ENCODE data around the gene ENPP4.

DNA sequence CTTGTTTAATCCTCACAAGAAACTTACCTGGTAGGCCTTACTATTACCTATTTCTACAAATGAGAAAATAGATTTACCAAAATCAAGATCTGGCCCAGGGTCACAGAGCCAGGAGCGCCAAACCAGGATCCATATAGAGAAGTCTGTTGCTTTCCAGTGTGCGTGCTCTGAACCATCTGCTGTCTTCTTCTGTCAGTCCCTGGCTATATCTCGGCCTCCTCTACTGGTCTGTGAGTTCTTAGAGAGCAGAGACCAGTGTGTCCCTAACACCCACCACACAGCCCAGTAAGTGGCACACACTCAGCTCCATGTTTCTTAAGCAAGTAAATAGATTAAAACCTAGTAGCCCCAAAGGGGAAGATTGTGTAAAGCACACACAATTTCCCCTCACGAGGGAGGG is 59.9 kb downstream of the ENPP4 start:
- TF ChIP-seq, protein P1, sequence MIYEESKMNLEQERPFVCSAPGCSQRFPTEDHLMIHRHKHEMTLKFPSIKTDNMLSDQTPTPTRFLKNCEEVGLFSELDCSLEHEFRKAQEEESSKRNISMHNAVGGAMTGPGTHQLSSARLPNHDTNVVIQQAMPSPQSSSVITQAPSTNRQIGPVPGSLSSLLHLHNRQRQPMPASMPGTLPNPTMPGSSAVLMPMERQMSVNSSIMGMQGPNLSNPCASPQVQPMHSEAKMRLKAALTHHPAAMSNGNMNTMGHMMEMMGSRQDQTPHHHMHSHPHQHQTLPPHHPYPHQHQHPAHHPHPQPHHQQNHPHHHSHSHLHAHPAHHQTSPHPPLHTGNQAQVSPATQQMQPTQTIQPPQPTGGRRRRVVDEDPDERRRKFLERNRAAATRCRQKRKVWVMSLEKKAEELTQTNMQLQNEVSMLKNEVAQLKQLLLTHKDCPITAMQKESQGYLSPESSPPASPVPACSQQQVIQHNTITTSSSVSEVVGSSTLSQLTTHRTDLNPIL (CRISPR knock-in tag; IDR thresholded peaks at IDR 0.05; ENCODE audit: low read depth), result no peak
- TF ChIP-seq ZFP3 (CRISPR knock-in tag; IDR thresholded peaks at IDR 0.05) (no peak), ESRRG (CRISPR knock-in tag; IDR thresholded peaks at IDR 0.05) (no peak), BACH2 (CRISPR knock-in tag; IDR thresholded peaks at IDR 0.05; ENCODE audit: borderline replicate concordance) (no peak), ARNTL (CRISPR knock-in tag; IDR thresholded peaks at IDR 0.05; ENCODE audit: borderline replicate concordance, low read depth) (no peak), TCF4 (CRISPR knock-in tag; IDR thresholded peaks at IDR 0.05; ENCODE audit: borderline replicate concordance) (no peak), TOX (CRISPR knock-in tag; IDR thresholded peaks at IDR 0.05; ENCODE audit: borderline replicate concordance) (no peak)
- TF ChIP-seq, protein P2, sequence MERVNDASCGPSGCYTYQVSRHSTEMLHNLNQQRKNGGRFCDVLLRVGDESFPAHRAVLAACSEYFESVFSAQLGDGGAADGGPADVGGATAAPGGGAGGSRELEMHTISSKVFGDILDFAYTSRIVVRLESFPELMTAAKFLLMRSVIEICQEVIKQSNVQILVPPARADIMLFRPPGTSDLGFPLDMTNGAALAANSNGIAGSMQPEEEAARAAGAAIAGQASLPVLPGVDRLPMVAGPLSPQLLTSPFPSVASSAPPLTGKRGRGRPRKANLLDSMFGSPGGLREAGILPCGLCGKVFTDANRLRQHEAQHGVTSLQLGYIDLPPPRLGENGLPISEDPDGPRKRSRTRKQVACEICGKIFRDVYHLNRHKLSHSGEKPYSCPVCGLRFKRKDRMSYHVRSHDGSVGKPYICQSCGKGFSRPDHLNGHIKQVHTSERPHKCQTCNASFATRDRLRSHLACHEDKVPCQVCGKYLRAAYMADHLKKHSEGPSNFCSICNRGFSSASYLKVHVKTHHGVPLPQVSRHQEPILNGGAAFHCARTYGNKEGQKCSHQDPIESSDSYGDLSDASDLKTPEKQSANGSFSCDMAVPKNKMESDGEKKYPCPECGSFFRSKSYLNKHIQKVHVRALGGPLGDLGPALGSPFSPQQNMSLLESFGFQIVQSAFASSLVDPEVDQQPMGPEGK (CRISPR knock-in tag; IDR thresholded peaks at IDR 0.05; ENCODE audit: borderline replicate concordance), result no peak
- TF ChIP-seq, protein P3, sequence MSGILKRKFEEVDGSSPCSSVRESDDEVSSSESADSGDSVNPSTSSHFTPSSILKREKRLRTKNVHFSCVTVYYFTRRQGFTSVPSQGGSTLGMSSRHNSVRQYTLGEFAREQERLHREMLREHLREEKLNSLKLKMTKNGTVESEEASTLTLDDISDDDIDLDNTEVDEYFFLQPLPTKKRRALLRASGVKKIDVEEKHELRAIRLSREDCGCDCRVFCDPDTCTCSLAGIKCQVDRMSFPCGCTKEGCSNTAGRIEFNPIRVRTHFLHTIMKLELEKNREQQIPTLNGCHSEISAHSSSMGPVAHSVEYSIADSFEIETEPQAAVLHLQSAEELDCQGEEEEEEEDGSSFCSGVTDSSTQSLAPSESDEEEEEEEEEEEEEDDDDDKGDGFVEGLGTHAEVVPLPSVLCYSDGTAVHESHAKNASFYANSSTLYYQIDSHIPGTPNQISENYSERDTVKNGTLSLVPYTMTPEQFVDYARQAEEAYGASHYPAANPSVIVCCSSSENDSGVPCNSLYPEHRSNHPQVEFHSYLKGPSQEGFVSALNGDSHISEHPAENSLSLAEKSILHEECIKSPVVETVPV (CRISPR knock-in tag; IDR thresholded peaks at IDR 0.05), result no peak

All from SK-N-SH treated with all-trans-retinoic acid at 6 μM for 48 hours (cell line).